Thyroid gland (tissue), 4 donors: ENCODE data around the gene NDUFS6. TPM values are rescaled to one million over a fixed set of nuclear protein-coding genes. Genes with fewer than 3 reads are reported as not detected.

Experiments used
- DNase-seq, 2 donors: peaks; one replicate each; pipeline ENCODE4 v3.0.0-alpha.2; 2019
- H3K27ac ChIP-seq, 3 donors: fragments of 200-600 bp; sonication (generic); 1 replicate in 2 of 3; 2 replicates in 1 of 3; pipeline ENCODE4 v1.5.1; 2016 to 2019; ENCODE audit warnings: mild to moderate bottlenecking in 1 of 3, moderate library complexity in 1 of 3
- H3K27me3 ChIP-seq: fragments of 200-600 bp; sonication (generic); one replicate; pipeline ENCODE4 v1.5.1; 2019
- H3K36me3 ChIP-seq, 2 donors: fragments of 200-600 bp; sonication (generic); one replicate each; pipeline ENCODE4 v1.5.1; 2016 to 2019
- H3K4me1 ChIP-seq, 2 donors: fragments of 200-600 bp; sonication (generic); one replicate each; pipeline ENCODE4 v1.5.1; 2017 to 2019
- H3K4me3 ChIP-seq, 3 donors: fragments of 200-600 bp; sonication (generic); replicated peaks in 1 of 3; 1 replicate in 2 of 3; 2 replicates in 1 of 3; pipeline ENCODE4 v1.5.1; 2016; ENCODE audit warnings: mild to moderate bottlenecking in 1 of 3
- H3K9me3 ChIP-seq: fragments of 200-600 bp; sonication (generic); one replicate; pipeline ENCODE4 v1.5.1; 2017
- POLR2A ChIP-seq, 2 donors: fragments of 450-650 bp; IDR thresholded peaks; one replicate each; pipeline ENCODE4 v1.6.1; 2017; ENCODE audit warnings: antibody characterized with exemption in 2 of 2, mild to moderate bottlenecking in 2 of 2, moderate library complexity in 1 of 2
- WGBS, 2 donors: methylation state at CpG; one replicate each; pipeline ENCODE4 v1.1.5; 2017; 5-methylcytosine and 5-hydroxymethylcytosine counted together
- intact Hi-C: fragments of 100-400 bp; cut with DNase I; formaldehyde crosslinking; loops from one replicate; pipeline ENCODE4 v1.15.1; 2023
- total RNA-seq, 4 donors: library from RNA; depleted of rRNA; stranded (reverse); fragments of >200 nt; gene quantifications; one replicate each; pipeline ENCODE4 v1.2.3, GENCODE V29; 2016
- TF ChIP-seq, protein P1 (sequence below), 6 experiments: fragments of 200-600 bp in 3 of 6; fragments of 450-650 bp in 3 of 6; sonication (generic) in 3 of 6; IDR thresholded peaks; one replicate each; pipeline ENCODE4 v1.5.1; 2016 to 2019; ENCODE audit warnings: antibody characterized with exemption in 6 of 6, mild to moderate bottlenecking in 2 of 6, inconsistent platforms in 1 of 6, moderate library complexity in 1 of 6

The NDUFS6 gene
- total RNA-seq = 100 to 1,000 TPM in 1 of 4 donors, 10 to 100 TPM in 3; 35.8 to 127 (median 54.4) TPM

- peaks cover 30 to 45% of the 10 kb centered on the region in 2 donors for H3K36me3 ChIP-seq
These were observed at the start of gene NDUFS6 for GRCh38 chr5:1801222-1801966. Gene NDUFS6 (plus strand): TSS chr5:1801407. CDS start chr5:1801418, 11 bp downstream.

GRCh38 chr5:1751864-1752822, 49.1 kb upstream of the NDUFS6 start:
- Histone ChIP-seq H3K27ac (no peak overlapping the region), H3K27me3 (no peaks in the 10 kb centered on the region), H3K4me3 (no peak overlapping the region), H3K9me3 (no peaks in the 10 kb centered on the region), H3K36me3 (no peaks in the 10 kb centered on the region), H3K4me1 (no peaks in the 10 kb centered on the region)
- TF ChIP-seq, protein P1, sequence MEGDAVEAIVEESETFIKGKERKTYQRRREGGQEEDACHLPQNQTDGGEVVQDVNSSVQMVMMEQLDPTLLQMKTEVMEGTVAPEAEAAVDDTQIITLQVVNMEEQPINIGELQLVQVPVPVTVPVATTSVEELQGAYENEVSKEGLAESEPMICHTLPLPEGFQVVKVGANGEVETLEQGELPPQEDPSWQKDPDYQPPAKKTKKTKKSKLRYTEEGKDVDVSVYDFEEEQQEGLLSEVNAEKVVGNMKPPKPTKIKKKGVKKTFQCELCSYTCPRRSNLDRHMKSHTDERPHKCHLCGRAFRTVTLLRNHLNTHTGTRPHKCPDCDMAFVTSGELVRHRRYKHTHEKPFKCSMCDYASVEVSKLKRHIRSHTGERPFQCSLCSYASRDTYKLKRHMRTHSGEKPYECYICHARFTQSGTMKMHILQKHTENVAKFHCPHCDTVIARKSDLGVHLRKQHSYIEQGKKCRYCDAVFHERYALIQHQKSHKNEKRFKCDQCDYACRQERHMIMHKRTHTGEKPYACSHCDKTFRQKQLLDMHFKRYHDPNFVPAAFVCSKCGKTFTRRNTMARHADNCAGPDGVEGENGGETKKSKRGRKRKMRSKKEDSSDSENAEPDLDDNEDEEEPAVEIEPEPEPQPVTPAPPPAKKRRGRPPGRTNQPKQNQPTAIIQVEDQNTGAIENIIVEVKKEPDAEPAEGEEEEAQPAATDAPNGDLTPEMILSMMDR (IDR thresholded peaks at IDR 0.05) = no peak
- TF ChIP-seq POLR2A (IDR thresholded peaks at IDR 0.05) = no peak
- WGBS, 2 donors = 67 to 70% methylated on average over 27 to 28 of the region's 29 CpGs
- intact Hi-C loops = no loop called here
- no peak for DNase-seq

More at GRCh38 chr5:1801222-1801966, at the start of gene NDUFS6:
- H3K4me1 ChIP-seq = peaks cover 4 to 16% of the 10 kb centered on the region in 2 donors
- no peaks in the 10 kb centered on the region for H3K27me3 ChIP-seq
- H3K4me3 ChIP-seq = peak within 1 kb of the TSS; percentile 75 to 87 (median 81)
- no peaks in the 10 kb centered on the region for H3K9me3 ChIP-seq
- H3K27ac ChIP-seq = peak within 1 kb of the TSS; percentile 79 to 94 (median 86)
- peak; percentile 79 to 81 for DNase-seq
- 0% methylated on average over 16 to 30 of the region's 69 CpGs for WGBS, 2 donors
- TF ChIP-seq, protein P1 (IDR thresholded peaks at IDR 0.05) = no peak
- TF ChIP-seq POLR2A (IDR thresholded peaks at IDR 0.05) = peak; percentile 33 to 81
- intact Hi-C loops = no loop called here

DNA sequence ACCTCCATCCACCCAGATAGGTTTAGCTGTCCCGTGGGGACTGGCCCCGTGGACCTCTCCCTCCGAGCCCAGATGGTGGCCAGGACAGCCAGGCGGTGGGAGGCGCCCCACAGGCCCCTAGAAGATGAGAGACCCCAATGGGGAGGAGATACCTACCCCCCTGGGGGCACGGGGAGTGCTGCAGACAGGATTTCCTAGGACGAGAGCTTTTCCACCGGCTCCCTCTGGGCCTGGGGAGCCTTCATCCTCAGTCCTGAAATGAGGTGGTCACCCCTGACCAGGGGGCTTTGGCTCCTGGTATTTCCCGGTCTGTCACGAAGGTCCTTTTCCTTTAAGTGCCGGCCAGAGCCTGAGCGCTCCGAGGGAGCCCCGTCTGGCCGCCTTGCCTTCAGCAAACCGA, 48.3 kb upstream of the NDUFS6 start:
- no peak for TF ChIP-seq POLR2A (IDR thresholded peaks at IDR 0.05)
- TF ChIP-seq, protein P1 (IDR thresholded peaks at IDR 0.05) = no peak
- no peak overlapping the region for H3K4me3 ChIP-seq
- no peak overlapping the region for H3K27ac ChIP-seq
- WGBS, 2 donors = 72 to 80% methylated on average over 15 to 16 of the region's 16 CpGs
- H3K9me3 ChIP-seq = no peaks in the 10 kb centered on the region
- H3K36me3 ChIP-seq = no peaks in the 10 kb centered on the region
- intact Hi-C loops = no loop called here
- H3K27me3 ChIP-seq = no peaks in the 10 kb centered on the region
- DNase-seq = no peak
- H3K4me1 ChIP-seq = no peaks in the 10 kb centered on the region

- Histone ChIP-seq H3K9me3 (no peaks in the 10 kb centered on the region), H3K36me3 (no peaks in the 10 kb centered on the region), H3K27ac (no peak overlapping the region), H3K4me1 (no peaks in the 10 kb centered on the region), H3K27me3 (no peaks in the 10 kb centered on the region), H3K4me3 (no peak overlapping the region)
- intact Hi-C loops = no loop called here
- TF ChIP-seq, protein P1 (IDR thresholded peaks at IDR 0.05) = no peak
- TF ChIP-seq POLR2A (IDR thresholded peaks at IDR 0.05) = no peak
- 79 to 80% methylated on average over 8 of the region's 8 CpGs for WGBS, 2 donors
- no peak for DNase-seq
These were observed 47.7 kb upstream of the NDUFS6 start for GRCh38 chr5:1753490-1753889.
